ENCODE results near the gene CTBP1.

CTBP1 gene

GRCh38 chr4:1283711-1284110 is 34.8 kb upstream of the CTBP1 start:
- DNase-seq (ENCODE audit: low read depth in 3 of 3): no peak

GRCh38 chr4:1279253-1279652 is 30.3 kb upstream of the CTBP1 start:
- DNase-seq (ENCODE audit: low read depth in 3 of 3): no peak

- no peak for DNase-seq (ENCODE audit: low read depth in 3 of 3)
These were observed 29.0 kb upstream of the CTBP1 start for GRCh38 chr4:1277667-1278665.

- DNase-seq (ENCODE audit: low read depth in 3 of 3): no peak
These were observed 28.1 kb upstream of the CTBP1 start for GRCh38 chr4:1276984-1277383.

GRCh38 chr4:1274871-1275270 is 25.9 kb upstream of the CTBP1 start:
- no peak for DNase-seq (ENCODE audit: low read depth in 3 of 3)

- no peak for DNase-seq (ENCODE audit: low read depth in 3 of 3)
These were observed 22.8 kb upstream of the CTBP1 start for GRCh38 chr4:1271686-1272085.

- DNase-seq (ENCODE audit: low read depth in 3 of 3): no peak
These were observed 20.3 kb upstream of the CTBP1 start for GRCh38 chr4:1269209-1269608.

GRCh38 chr4:1266881-1267763 is 18.2 kb upstream of the CTBP1 start:
- no peak for DNase-seq (ENCODE audit: low read depth in 3 of 3)

GRCh38 chr4:1265351-1265750 is 16.4 kb upstream of the CTBP1 start:
- no peak for DNase-seq (ENCODE audit: low read depth in 3 of 3)

GRCh38 chr4:1264942-1265341 is 16.0 kb upstream of the CTBP1 start:
- no peak for DNase-seq (ENCODE audit: low read depth in 3 of 3)

- DNase-seq (ENCODE audit: low read depth in 3 of 3): no peak
These were observed 12.4 kb upstream of the CTBP1 start for GRCh38 chr4:1261107-1261928.

GRCh38 chr4:1260418-1261106 is 11.6 kb upstream of the CTBP1 start:
- no peak for DNase-seq (ENCODE audit: low read depth in 3 of 3)

- no peak for DNase-seq (ENCODE audit: low read depth in 3 of 3)
These were observed 11.0 kb upstream of the CTBP1 start for GRCh38 chr4:1259966-1260365.

- DNase-seq (ENCODE audit: low read depth in 3 of 3): no peak
These were observed 9.5 kb upstream of the CTBP1 start for GRCh38 chr4:1258457-1258856.

GRCh38 chr4:1255699-1256098 is 6.8 kb upstream of the CTBP1 start:
- no peak for DNase-seq (ENCODE audit: low read depth in 3 of 3)

- no peak for DNase-seq (ENCODE audit: low read depth in 3 of 3)
These were observed 6.2 kb upstream of the CTBP1 start for GRCh38 chr4:1255151-1255550.

GRCh38 chr4:1253831-1254230 is 4.9 kb upstream of the CTBP1 start:
- DNase-seq (ENCODE audit: low read depth in 3 of 3): no peak

- no peak for DNase-seq (ENCODE audit: low read depth in 3 of 3)
These were observed 4.1 kb upstream of the CTBP1 start for GRCh38 chr4:1252928-1253492.

GRCh38 chr4:1251773-1252066 is 2.8 kb upstream of the CTBP1 start:
- no peak for DNase-seq (ENCODE audit: low read depth in 3 of 3)

- DNase-seq (ENCODE audit: low read depth in 3 of 3): no peak
These were observed 2.2 kb upstream of the CTBP1 start for GRCh38 chr4:1250921-1251772.

Measured in stimulated activated CD4-positive, alpha-beta T cell treated with anti-CD3 and anti-CD28 coated beads, TNF-alpha, amount 100 ng/mL, for 24 hours (primary cell).